ENCODE measurements around the gene NTM. TPM values are rescaled to one million over a fixed set of nuclear protein-coding genes. Genes with fewer than 3 reads are reported as not detected.

NTM gene
- polyA plus RNA-seq, 1 donor (not counting 4 experiments of a cell fraction or from before 2014, with no cell fraction given), result 47.9 TPM

- Histone ChIP-seq H3K4me1 (ENCODE audit: control insufficient read depth, extremely low read depth, insufficient read depth, low read length) (no peaks in the 10 kb centered on the region), H2AFZ (ENCODE audit: control insufficient read depth, low read length) (no peak overlapping the region), H3K27ac (ENCODE audit: control insufficient read depth, insufficient read depth, low read length) (no peak overlapping the region), H3K9ac (ENCODE audit: control insufficient read depth, extremely low read depth, insufficient read depth, low read length) (no peak overlapping the region), H3K4me2 (ENCODE audit: control insufficient read depth, extremely low read depth, insufficient read depth, low read depth, low read length) (no peak overlapping the region), H3K9me1 (ENCODE audit: control insufficient read depth, extremely low read depth, insufficient read depth, low read length) (no peaks in the 10 kb centered on the region), H3K4me3 (ENCODE audit: control insufficient read depth in 2 of 3, extremely low read depth in 1 of 3, insufficient read depth in 2 of 3, low read depth in 1 of 3, low read length in 3 of 3) (no peak overlapping the region), H3K79me2 (ENCODE audit: control insufficient read depth, insufficient read depth, low read length) (no peaks in the 10 kb centered on the region), H4K20me1 (ENCODE audit: control insufficient read depth, extremely low read depth, insufficient read depth, low read length) (no peaks in the 10 kb centered on the region), H3K36me3 (ENCODE audit: control insufficient read depth in 2 of 2, extremely low read depth in 1 of 2, insufficient read depth in 2 of 2, low read length in 2 of 2) (no peaks in the 10 kb centered on the region), H3K27me3 (ENCODE audit: control insufficient read depth, extremely low read depth, insufficient read depth, low read length) (no peaks in the 10 kb centered on the region), H3K9me3 (ENCODE audit: control insufficient read depth, low read depth, low read length) (no peaks in the 10 kb centered on the region)
- dilution Hi-C loops (cut with MboI; ENCODE audit: extremely low pct_ligation_motif_present, low sequenced_read_pairs), result no loop called here
- FAIRE-seq, result no peak
- no peak for TF ChIP-seq EZH2 (IDR thresholded peaks at IDR 0.05; ENCODE audit: low read length)
- no peak for TF ChIP-seq CTCF (optimal IDR thresholded peaks at IDR 0.05 in 1 of 3, IDR thresholded peaks at IDR 0.05 in 1 of 3, conservative IDR thresholded peaks at IDR 0.05 in 1 of 3; ENCODE audit: extremely low read depth in 1 of 3, insufficient read depth in 2 of 3, low read length in 3 of 3)
- DNase-seq (ENCODE audit: low read depth, low spot score), result no peak
Observed at GRCh38 chr11:131588057-131588456, 217.6 kb downstream of the NTM start.

- no peaks in the 10 kb centered on the region for H3K36me3 ChIP-seq (ENCODE audit: control insufficient read depth in 2 of 2, extremely low read depth in 1 of 2, insufficient read depth in 2 of 2, low read length in 2 of 2)
- dilution Hi-C loops (cut with MboI; ENCODE audit: extremely low pct_ligation_motif_present, low sequenced_read_pairs), result no loop called here
- H4K20me1 ChIP-seq (ENCODE audit: control insufficient read depth, extremely low read depth, insufficient read depth, low read length), result no peaks in the 10 kb centered on the region
- H3K9me3 ChIP-seq (ENCODE audit: control insufficient read depth, low read depth, low read length), result no peaks in the 10 kb centered on the region
- H3K9ac ChIP-seq (ENCODE audit: control insufficient read depth, extremely low read depth, insufficient read depth, low read length), result no peak overlapping the region
- H3K4me1 ChIP-seq (ENCODE audit: control insufficient read depth, extremely low read depth, insufficient read depth, low read length), result no peaks in the 10 kb centered on the region
- H3K4me3 ChIP-seq (ENCODE audit: control insufficient read depth in 2 of 3, extremely low read depth in 1 of 3, insufficient read depth in 2 of 3, low read depth in 1 of 3, low read length in 3 of 3), result no peak overlapping the region
- DNase-seq (ENCODE audit: low read depth, low spot score), result no peak
- H3K4me2 ChIP-seq (ENCODE audit: control insufficient read depth, extremely low read depth, insufficient read depth, low read depth, low read length), result no peak overlapping the region
- no peak overlapping the region for H3K27ac ChIP-seq (ENCODE audit: control insufficient read depth, insufficient read depth, low read length)
- H3K9me1 ChIP-seq (ENCODE audit: control insufficient read depth, extremely low read depth, insufficient read depth, low read length), result no peaks in the 10 kb centered on the region
- H3K27me3 ChIP-seq (ENCODE audit: control insufficient read depth, extremely low read depth, insufficient read depth, low read length), result no peaks in the 10 kb centered on the region
- no peak for FAIRE-seq
- H2AFZ ChIP-seq (ENCODE audit: control insufficient read depth, low read length), result no peak overlapping the region
- TF ChIP-seq EZH2 (IDR thresholded peaks at IDR 0.05; ENCODE audit: low read length) (no peak), CTCF (optimal IDR thresholded peaks at IDR 0.05 in 1 of 3, IDR thresholded peaks at IDR 0.05 in 1 of 3, conservative IDR thresholded peaks at IDR 0.05 in 1 of 3; ENCODE audit: extremely low read depth in 1 of 3, insufficient read depth in 2 of 3, low read length in 3 of 3) (no peak)
- no peaks in the 10 kb centered on the region for H3K79me2 ChIP-seq (ENCODE audit: control insufficient read depth, insufficient read depth, low read length)
Observed at GRCh38 chr11:131591051-131591461, 220.6 kb downstream of the NTM start.
